ENCODE results near the gene HIF1AN. TPM values are rescaled to one million over a fixed set of nuclear protein-coding genes. Genes with fewer than 3 reads are reported as not detected.
"Not testable (repeated sequence)": the region's sequence is repeated elsewhere in the genome, so short reads cannot be mapped to it uniquely, and the experiment has no call there.

The HIF1AN gene
- total RNA-seq, 1 experiment from 2014 or later, result 9.8 TPM

GRCh38 chr10:100565206-100565985, 29.7 kb downstream of the HIF1AN start:
- no peak for DNase-seq (ENCODE audit: low read depth)

GRCh38 chr10:100566561-100566960, 30.8 kb downstream of the HIF1AN start:
- DNase-seq (ENCODE audit: low read depth), result no peak

- no peak for DNase-seq (ENCODE audit: low read depth)
Measured at GRCh38 chr10:100567249-100567648, 31.5 kb downstream of the HIF1AN start.

- no peak for DNase-seq (ENCODE audit: low read depth)
Measured at GRCh38 chr10:100567826-100568225, 32.1 kb downstream of the HIF1AN start.

GRCh38 chr10:100568912-100569311, 33.2 kb downstream of the HIF1AN start:
- no peak for DNase-seq (ENCODE audit: low read depth)

GRCh38 chr10:100569687-100570481, 34.1 kb downstream of the HIF1AN start:
- no peak for DNase-seq (ENCODE audit: low read depth)

GRCh38 chr10:100570506-100570905, 34.8 kb downstream of the HIF1AN start:
- DNase-seq (ENCODE audit: low read depth), result no peak

- DNase-seq (ENCODE audit: low read depth), result no peak
Measured at GRCh38 chr10:100571084-100571856, 35.5 kb downstream of the HIF1AN start.

- DNase-seq (ENCODE audit: low read depth), result not testable (repeated sequence)
Measured at GRCh38 chr10:100575146-100575545, 39.4 kb downstream of the HIF1AN start.

GRCh38 chr10:100575585-100576281, 40.0 kb downstream of the HIF1AN start:
- no peak for DNase-seq (ENCODE audit: low read depth)

GRCh38 chr10:100576282-100576635, 40.5 kb downstream of the HIF1AN start:
- DNase-seq (ENCODE audit: low read depth), result no peak

- no peak for DNase-seq (ENCODE audit: low read depth)
Measured at GRCh38 chr10:100579261-100580090, 43.7 kb downstream of the HIF1AN start.

- DNase-seq (ENCODE audit: low read depth), result no peak
Measured at GRCh38 chr10:100586959-100587358, 51.2 kb downstream of the HIF1AN start.

- DNase-seq (ENCODE audit: low read depth), result no peak
Measured at GRCh38 chr10:100598166-100598565, 62.4 kb downstream of the HIF1AN start.

- DNase-seq (ENCODE audit: low read depth), result peak; percentile 64
Measured at GRCh38 chr10:100600218-100600617, 64.5 kb downstream of the HIF1AN start.

- no peak for DNase-seq (ENCODE audit: low read depth)
Measured at GRCh38 chr10:100607439-100607838, 71.7 kb downstream of the HIF1AN start.

All from HT1080 (cell line).